Measurements from ENCODE around the gene CCDC80. TPM values are rescaled to one million over a fixed set of nuclear protein-coding genes. Genes with fewer than 3 reads are reported as not detected.
"Not testable (repeated sequence)": the region's sequence is repeated elsewhere in the genome, so short reads cannot be mapped to it uniquely, and the experiment has no call there.

Gene CCDC80
- total RNA-seq, 1 donor: under 0.01 TPM

DNA sequence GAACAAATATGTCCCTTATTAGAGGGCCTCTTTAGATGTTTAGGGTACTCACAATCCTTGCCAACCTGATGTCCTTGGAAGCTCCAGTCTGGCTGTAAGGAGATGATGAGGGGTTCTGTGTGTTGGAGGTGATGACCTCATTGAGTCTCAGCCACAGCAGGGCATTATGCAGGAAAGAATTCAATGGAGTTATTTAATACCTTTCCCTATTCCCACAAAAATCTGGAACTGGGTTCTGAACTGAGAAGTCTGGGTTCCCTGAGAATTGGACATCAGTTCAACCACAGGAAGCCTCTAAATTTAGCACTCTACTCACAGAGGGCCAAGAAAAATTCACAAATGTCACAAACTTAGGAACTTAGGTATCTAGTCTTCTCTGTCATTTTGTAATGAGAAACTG is 42.2 kb downstream of the CCDC80 start:
- Histone ChIP-seq H3K4me1 (ENCODE audit: insufficient read depth, low read length) (no peaks in the 10 kb centered on the region), H3K9me3 (ENCODE audit: low read depth, low read length) (no peaks in the 10 kb centered on the region), H3K27me3 (ENCODE audit: insufficient read depth, low read length) (no peaks in the 10 kb centered on the region), H3K4me3 (ENCODE audit: low read length) (no peak overlapping the region)

DNA sequence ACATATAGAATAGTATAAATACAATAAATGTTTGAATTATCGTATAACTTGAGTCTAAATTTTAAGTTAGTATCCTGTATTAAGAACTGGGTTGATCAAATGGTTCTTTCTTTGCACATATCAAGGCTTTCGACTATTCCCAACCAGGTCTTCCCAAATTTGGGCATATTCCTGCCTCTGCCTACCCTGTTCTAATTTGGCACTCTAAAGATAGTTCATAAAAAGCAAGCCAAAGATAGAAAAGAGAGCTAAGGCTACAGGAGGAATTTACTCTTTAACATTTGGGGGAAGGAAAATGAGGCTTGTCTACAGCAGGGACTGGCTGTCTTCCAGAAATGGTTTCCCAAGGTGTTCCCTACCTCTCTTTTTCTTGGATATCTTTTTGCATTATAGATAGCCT is 43.0 kb downstream of the CCDC80 start:
- H3K9me3 ChIP-seq (ENCODE audit: low read depth, low read length): no peaks in the 10 kb centered on the region
- H3K27me3 ChIP-seq (ENCODE audit: insufficient read depth, low read length): no peaks in the 10 kb centered on the region
- no peak overlapping the region for H3K4me3 ChIP-seq (ENCODE audit: low read length)
- peaks cover 2% of the 10 kb centered on the region for H3K4me1 ChIP-seq (ENCODE audit: insufficient read depth, low read length)

DNA sequence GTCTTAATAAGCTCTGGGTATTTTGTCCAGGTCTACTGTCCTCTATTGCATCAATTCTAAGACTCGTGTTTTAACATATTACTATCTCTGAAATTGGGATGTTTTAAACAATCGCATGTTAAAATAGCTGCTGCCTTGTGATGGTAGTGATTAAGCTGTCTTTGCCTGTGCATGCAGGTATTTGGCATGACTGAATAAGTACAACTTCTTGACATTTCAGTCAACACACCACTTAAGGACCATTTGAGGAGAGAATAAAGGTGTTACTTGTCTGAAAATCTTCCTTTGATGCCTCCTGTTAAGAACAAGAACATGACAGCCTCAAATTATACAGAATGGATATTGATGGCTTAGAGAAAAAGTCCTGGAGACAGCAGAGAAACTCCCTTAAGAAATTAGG is 46.1 kb downstream of the CCDC80 start:
- Histone ChIP-seq H3K9me3 (ENCODE audit: low read depth, low read length) (no peaks in the 10 kb centered on the region), H3K4me3 (ENCODE audit: low read length) (no peak overlapping the region), H3K27me3 (ENCODE audit: insufficient read depth, low read length) (no peaks in the 10 kb centered on the region), H3K4me1 (ENCODE audit: insufficient read depth, low read length) (peaks cover 8% of the 10 kb centered on the region)

DNA sequence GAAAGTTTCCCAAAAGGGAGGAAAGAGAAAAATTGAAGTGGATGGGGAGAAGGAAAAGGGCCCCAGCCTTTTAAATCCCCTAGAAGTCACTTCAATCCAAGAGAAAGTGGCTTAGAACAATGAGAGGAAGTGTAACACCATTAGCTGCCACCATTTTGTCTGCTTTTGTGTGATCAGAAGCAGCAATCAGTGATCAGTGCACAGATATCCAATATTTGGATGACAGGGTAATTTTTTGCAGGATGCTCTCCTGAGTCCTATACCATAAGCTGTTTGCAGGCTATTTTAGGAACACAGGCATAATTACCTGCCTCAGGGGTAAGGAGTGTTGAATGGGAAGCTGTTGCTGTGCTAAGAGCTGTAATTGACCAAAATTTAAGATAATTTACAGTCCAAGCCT is 47.7 kb downstream of the CCDC80 start:
- Histone ChIP-seq H3K27me3 (ENCODE audit: insufficient read depth, low read length) (no peaks in the 10 kb centered on the region), H3K4me3 (ENCODE audit: low read length) (no peak overlapping the region), H3K4me1 (ENCODE audit: insufficient read depth, low read length) (peaks cover 8% of the 10 kb centered on the region), H3K9me3 (ENCODE audit: low read depth, low read length) (no peaks in the 10 kb centered on the region)

DNA sequence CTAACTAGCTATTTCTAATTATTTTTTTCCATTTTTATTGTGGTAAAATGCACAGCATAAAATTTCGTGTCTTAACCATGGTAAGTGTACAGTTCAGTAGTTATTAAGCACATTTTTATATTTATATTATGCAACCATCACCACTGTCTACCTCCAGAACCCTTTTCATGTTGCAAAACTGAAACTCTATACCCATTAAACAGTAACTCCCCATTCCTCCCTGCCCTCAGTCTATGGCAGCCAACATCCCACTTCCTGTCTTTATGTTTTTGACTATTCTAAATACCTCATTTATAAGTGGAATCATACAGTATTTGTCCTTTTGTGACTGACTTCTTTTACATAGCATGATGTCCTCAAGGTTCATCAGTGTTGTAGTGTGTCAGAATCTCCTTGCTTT is 53.6 kb downstream of the CCDC80 start:
- Histone ChIP-seq H3K4me1 (ENCODE audit: insufficient read depth, low read length) (peaks cover under 1% of the 10 kb centered on the region), H3K9me3 (ENCODE audit: low read depth, low read length) (no peaks in the 10 kb centered on the region), H3K4me3 (ENCODE audit: low read length) (no peak overlapping the region), H3K27me3 (ENCODE audit: insufficient read depth, low read length) (no peaks in the 10 kb centered on the region)

DNA sequence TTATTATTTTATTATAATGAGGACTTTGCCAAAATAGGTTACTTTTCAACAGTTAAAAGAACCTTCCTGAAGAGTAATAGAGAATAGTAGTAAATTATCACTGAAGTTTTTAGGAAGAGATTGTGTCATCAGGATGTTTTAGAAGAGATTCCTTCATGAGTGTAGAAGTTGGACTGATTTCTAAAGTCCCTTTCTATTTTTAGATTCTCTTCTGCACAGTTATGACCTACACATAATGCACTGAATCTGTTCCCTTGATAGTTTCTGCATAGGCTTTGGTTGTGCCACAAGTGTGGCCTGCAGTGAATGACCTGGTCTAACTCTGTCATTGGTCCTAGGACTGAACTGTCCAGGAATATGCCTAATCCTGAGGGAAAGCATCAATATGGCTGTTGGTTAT is 55.2 kb downstream of the CCDC80 start:
- Histone ChIP-seq H3K27me3 (ENCODE audit: insufficient read depth, low read length) (no peaks in the 10 kb centered on the region), H3K9me3 (ENCODE audit: low read depth, low read length) (no peaks in the 10 kb centered on the region), H3K4me1 (ENCODE audit: insufficient read depth, low read length) (no peaks in the 10 kb centered on the region)

DNA sequence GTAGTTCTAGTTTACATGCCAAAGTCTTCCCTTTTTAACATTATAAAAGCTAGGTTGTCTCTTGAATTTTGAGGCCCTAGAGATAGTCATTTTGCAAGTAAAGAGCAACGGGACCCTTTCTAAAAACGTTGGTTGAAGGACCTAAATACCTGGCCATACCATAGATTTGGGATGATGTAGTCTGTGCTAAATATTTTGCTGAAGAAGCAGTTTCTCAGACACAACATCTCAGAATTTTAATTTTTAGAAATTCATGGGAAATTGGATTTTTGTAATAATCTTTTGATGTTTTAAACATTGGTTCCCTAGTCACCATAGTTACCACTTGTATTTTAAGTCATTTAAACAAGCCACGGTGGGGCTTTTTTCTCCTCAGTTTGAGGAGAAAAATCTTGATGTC is 57.8 kb downstream of the CCDC80 start:
- Histone ChIP-seq H3K4me1 (ENCODE audit: insufficient read depth, low read length) (peaks cover 17% of the 10 kb centered on the region), H3K9me3 (ENCODE audit: low read depth, low read length) (no peaks in the 10 kb centered on the region), H3K27me3 (ENCODE audit: insufficient read depth, low read length) (no peaks in the 10 kb centered on the region), H3K4me3 (ENCODE audit: low read length) (no peak overlapping the region)

More for the DNA sequence above, 55.2 kb downstream of the CCDC80 start:
- no peak overlapping the region for H3K4me3 ChIP-seq (ENCODE audit: low read length)

DNA sequence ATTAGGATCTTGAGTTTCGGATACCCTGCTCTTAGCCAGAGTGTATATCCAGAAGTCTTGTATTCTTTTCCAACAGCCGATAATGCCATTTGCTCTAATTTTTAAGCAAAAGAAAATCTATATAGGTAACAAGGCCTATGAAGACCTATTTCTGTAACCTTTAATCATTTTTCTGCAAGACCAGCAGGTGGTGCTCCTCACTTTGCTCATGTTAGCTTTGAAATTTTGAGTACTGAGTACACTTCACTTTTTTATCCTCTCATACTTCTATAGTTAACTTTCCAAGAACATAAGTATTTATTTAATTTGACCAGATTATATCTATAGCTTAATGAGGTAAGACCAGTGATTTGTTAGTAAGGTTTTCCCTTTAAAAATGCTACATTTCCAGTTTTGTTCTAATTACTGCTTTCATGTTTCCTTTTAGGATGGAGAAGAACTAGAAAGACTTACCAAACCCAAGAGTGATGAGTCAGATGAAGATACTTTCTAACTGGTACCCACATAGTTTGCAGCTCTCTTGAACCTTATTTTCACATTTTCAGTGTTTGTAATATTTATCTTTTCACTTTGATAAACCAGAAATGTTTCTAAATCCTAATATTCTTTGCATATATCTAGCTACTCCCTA is 58.6 kb downstream of the CCDC80 start:
- Histone ChIP-seq H3K27me3 (ENCODE audit: insufficient read depth, low read length) (no peaks in the 10 kb centered on the region), H3K9me3 (ENCODE audit: low read depth, low read length) (no peaks in the 10 kb centered on the region), H3K4me3 (ENCODE audit: low read length) (no peak overlapping the region), H3K4me1 (ENCODE audit: insufficient read depth, low read length) (peaks cover 17% of the 10 kb centered on the region)

DNA sequence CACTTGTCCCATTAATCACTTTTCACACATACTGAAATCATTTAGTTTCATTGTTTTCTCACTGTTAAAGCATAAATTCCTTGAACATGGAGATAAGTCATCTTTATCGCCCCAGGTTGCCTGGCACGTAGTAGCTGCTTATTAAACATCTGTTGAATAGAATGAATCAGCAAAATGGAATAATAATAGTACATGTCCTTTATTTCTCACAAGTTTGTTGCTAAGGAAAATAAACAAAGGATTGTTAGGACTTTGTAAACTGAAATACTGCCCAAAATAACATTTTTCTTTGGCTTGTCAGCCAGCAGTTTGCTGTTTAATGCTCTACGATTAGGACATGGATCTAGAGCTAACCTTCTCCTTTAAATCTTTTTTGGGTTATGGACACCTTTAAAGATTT is 61.2 kb downstream of the CCDC80 start:
- H3K9me3 ChIP-seq (ENCODE audit: low read depth, low read length): no peaks in the 10 kb centered on the region
- peaks cover 17% of the 10 kb centered on the region for H3K4me1 ChIP-seq (ENCODE audit: insufficient read depth, low read length)
- H3K4me3 ChIP-seq (ENCODE audit: low read length): no peak overlapping the region
- H3K27me3 ChIP-seq (ENCODE audit: insufficient read depth, low read length): no peaks in the 10 kb centered on the region

DNA sequence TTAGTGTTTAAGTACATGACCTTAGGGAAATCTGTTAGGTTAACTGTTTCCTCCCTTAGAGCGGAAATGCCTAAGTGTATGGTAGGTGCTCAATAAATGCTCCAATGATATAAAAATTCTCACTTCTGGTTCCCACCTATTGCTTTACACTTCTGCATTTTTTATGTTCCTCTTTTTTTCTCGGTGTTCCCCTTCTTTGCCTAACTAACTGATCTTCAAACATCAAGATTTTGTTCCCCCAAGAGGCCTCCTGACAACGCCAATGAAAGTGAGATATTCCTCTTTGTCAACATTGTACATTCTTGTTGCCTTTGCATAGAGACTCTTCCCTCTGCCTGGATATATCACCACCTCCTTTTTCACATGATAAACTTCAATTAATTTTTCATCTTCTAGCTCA is 61.7 kb downstream of the CCDC80 start:
- no peak overlapping the region for H3K4me3 ChIP-seq (ENCODE audit: low read length)
- H3K27me3 ChIP-seq (ENCODE audit: insufficient read depth, low read length): no peaks in the 10 kb centered on the region
- H3K9me3 ChIP-seq (ENCODE audit: low read depth, low read length): no peaks in the 10 kb centered on the region
- peaks cover 17% of the 10 kb centered on the region for H3K4me1 ChIP-seq (ENCODE audit: insufficient read depth, low read length)

DNA sequence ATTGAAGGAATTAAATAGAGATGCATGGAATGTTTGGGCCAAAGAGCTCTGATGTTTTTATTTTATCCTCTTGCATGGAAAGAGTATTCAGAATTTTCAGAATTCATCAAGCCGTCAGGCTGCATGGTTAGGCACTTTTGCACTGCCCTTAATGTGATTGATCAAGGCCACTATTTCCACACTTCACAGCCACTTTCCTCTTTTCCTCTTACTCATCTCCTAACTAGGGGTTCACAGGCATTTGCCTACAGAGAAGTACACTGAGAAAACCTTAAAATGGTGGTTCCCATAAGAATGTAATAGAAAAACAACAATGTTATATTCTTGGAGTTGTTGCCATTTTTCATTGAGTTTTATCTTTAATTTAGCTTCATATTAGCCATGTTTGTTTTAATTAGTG is 68.2 kb downstream of the CCDC80 start:
- peaks cover 20% of the 10 kb centered on the region for H3K4me1 ChIP-seq (ENCODE audit: insufficient read depth, low read length)
- H3K9me3 ChIP-seq (ENCODE audit: low read depth, low read length): no peaks in the 10 kb centered on the region
- H3K4me3 ChIP-seq (ENCODE audit: low read length): no peak overlapping the region
- no peaks in the 10 kb centered on the region for H3K27me3 ChIP-seq (ENCODE audit: insufficient read depth, low read length)

DNA sequence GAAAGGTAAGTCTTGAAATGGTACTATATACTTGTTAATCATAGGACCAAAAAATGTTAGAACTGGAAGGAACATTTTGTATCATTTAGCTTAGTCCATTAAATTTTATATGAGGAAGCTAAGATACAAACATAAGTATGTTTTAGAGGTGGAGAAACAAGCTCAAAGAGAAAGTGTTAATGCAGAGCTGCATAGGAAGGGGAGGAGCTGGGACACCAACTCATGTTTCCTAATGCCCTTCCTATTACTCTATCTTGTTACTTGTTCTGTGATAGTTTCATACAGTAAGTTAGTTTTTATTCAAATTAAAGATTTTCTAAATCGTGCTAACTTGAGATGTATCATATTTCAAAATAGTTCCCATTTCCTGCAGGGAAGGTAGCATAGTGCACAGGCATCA is 71.7 kb downstream of the CCDC80 start:
- Histone ChIP-seq H3K4me1 (ENCODE audit: insufficient read depth, low read length) (peaks cover 20% of the 10 kb centered on the region), H3K27me3 (ENCODE audit: insufficient read depth, low read length) (no peaks in the 10 kb centered on the region), H3K9me3 (ENCODE audit: low read depth, low read length) (no peaks in the 10 kb centered on the region), H3K4me3 (ENCODE audit: low read length) (no peak overlapping the region)

DNA sequence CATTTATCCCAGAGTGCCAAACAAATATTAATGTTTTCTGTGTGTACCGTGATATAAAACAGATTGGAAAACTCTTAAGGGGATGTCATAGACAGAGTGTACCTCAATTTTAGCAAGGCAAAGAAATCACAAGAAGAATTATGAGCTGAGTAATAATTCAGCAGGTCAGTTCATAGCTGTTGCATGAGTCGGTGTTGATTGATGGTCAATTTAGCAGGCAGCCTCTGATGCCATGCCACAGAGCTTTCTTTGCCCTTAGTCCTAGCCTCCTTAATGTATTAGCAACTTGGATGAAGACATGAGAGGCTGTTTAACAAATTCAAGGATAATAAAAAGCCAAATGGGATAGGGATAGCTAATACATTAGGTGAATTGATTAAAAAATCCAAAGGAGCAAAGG is 72.3 kb downstream of the CCDC80 start:
- H3K27me3 ChIP-seq (ENCODE audit: insufficient read depth, low read length): no peaks in the 10 kb centered on the region

DNA sequence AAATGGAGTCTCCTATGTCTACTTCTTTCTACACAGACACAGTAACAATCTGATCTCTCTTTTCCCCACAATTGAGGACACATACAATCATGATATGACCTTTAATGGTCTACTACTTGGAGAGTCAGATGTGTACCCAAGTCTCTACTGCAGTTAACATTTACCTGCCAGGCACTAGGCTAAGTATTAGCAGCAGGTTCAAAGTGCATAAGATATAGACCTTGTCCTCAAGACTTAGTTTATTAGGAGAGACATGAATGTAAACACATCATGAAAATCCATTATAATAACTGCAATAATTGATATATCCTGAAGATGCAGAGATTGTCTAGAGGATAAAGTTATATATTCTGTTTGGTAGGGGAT is 76.0 kb downstream of the CCDC80 start:
- Histone ChIP-seq H3K4me3 (ENCODE audit: low read length) (no peak overlapping the region), H3K27me3 (ENCODE audit: insufficient read depth, low read length) (no peaks in the 10 kb centered on the region), H3K4me1 (ENCODE audit: insufficient read depth, low read length) (peaks cover 24% of the 10 kb centered on the region)

More for the DNA sequence above, 72.3 kb downstream of the CCDC80 start:
- no peaks in the 10 kb centered on the region for H3K9me3 ChIP-seq (ENCODE audit: low read depth, low read length)
- peaks cover 20% of the 10 kb centered on the region for H3K4me1 ChIP-seq (ENCODE audit: insufficient read depth, low read length)
- H3K4me3 ChIP-seq (ENCODE audit: low read length): no peak overlapping the region

DNA sequence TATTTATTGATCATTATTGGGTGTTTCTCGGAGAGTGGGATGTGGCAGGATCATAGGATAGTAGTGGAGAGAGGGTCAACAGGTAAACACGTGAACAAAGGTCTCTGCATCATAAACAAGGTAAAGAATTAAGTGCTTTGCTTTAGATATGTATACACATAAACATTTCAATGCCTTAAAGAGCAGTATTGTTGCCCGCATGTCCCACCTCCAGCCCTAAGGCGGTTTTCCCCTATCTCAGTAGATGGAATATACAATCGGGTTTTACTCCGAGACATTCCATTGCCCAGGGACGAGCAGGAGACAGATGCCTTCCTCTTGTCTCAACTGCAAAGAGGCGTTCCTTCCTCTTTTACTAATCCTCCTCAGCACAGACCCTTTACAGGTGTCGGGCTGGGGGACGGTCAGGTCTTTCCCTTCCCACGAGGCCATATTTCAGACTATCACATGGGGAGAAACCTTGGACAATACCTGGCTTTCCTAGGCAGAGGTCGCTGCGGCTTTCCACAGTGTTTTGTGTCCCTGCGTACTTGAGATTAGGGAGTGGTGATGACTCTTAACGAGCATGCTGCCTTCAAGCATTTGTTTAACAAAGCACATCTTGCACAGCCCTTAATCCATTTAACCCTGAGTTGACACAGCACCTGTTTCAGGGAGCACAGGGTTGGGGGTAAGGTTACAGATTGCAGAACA is 76.5 kb downstream of the CCDC80 start:
- not testable (repeated sequence) for H3K27me3 ChIP-seq (ENCODE audit: insufficient read depth, low read length); H3K9me3 ChIP-seq (ENCODE audit: low read depth, low read length); H3K4me3 ChIP-seq (ENCODE audit: low read length)
- peaks cover 24% of the 10 kb centered on the region for H3K4me1 ChIP-seq (ENCODE audit: insufficient read depth, low read length)

More for the DNA sequence above, 76.0 kb downstream of the CCDC80 start:
- no peaks in the 10 kb centered on the region for H3K9me3 ChIP-seq (ENCODE audit: low read depth, low read length)

Data from mononuclear cell (primary cell).